Mononuclear cell (primary cell): ENCODE measurements around the gene LRRC74B. TPM values are rescaled to one million over a fixed set of nuclear protein-coding genes. Genes with fewer than 3 reads are reported as not detected.
"Not testable (repeated sequence)": the region's sequence is repeated elsewhere in the genome, so short reads cannot be mapped to it uniquely, and the experiment has no call there.

Source experiments
- H3K27me3 ChIP-seq: 2 replicates; pipeline ENCODE4 v1.6.0; 2011; ENCODE audit warnings: low read length, control low read depth; ENCODE audit not compliant: insufficient read depth
- H3K4me1 ChIP-seq: 2 replicates; pipeline ENCODE4 v1.5.1; 2011; ENCODE audit warnings: mild to moderate bottlenecking, low read length, control low read depth; ENCODE audit not compliant: insufficient read depth
- H3K4me3 ChIP-seq: 2 replicates; pipeline ENCODE4 v1.5.1; 2011; ENCODE audit warnings: mild to moderate bottlenecking, low read length, moderate library complexity
- H3K9me3 ChIP-seq: 2 replicates; pipeline ENCODE4 v1.5.1; 2011; ENCODE audit warnings: low read depth, mild to moderate bottlenecking, control low read depth, low read length
- total RNA-seq: library from RNA; depleted of rRNA; stranded (reverse); fragments of >200 nt; gene quantifications from one replicate; pipeline ENCODE4 v1.2.3, GENCODE V29; 2012

Gene LRRC74B
- total RNA-seq, 1 donor = not detected

DNA sequence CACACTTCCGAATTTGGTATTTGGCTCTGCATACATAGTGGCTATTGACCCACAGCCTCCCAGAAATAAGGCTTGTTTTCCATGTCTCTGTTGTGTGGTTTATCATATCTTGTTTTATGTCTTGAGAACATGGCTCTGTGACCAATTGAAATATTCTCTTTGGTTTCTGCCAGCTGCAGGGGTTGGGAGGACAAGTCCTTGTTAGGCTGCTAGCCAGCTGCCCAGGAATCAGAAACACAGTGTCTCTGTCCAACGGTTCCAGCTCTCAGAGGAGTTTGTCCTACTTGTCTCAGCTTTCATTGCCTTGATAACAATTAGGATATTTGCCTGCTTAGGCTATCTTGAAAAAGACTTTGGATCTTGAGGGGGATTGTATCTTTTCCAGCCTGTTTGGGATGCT, 7.3 kb upstream of the LRRC74B start:
- Histone ChIP-seq H3K9me3 (no peaks in the 10 kb centered on the region), H3K4me1 (no peaks in the 10 kb centered on the region), H3K4me3 (no peak overlapping the region), H3K27me3 (peaks cover 8% of the 10 kb centered on the region)

DNA sequence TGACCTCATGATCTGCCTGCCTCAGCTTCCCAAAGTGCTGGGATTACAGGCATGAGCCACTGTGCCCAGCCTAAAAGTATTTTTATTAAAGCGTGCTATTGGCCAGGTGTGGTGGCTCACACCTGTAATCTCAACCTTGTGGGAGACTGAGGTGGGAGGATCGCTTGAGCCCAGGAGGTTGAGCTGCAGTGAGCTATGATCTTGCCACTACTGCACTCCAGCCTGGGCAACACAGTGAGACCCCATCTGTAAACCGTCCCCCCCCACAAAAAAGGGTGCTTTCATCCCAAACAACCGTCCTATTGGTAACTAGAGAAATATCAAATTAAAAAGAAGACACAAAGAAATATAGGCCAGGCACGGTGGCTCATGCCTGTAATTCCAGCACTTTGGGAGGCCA, 6.6 kb upstream of the LRRC74B start:
- H3K4me1 ChIP-seq, H3K9me3 ChIP-seq, H3K4me3 ChIP-seq, H3K27me3 ChIP-seq: not testable (repeated sequence)

GRCh38 chr22:21041937-21042336, 3.8 kb upstream of the LRRC74B start:
- no peak overlapping the region for H3K4me3 ChIP-seq
- H3K4me1 ChIP-seq = peaks cover 16% of the 10 kb centered on the region
- H3K9me3 ChIP-seq = no peaks in the 10 kb centered on the region
- peaks cover 6% of the 10 kb centered on the region for H3K27me3 ChIP-seq

GRCh38 chr22:21042978-21043859, 2.5 kb upstream of the LRRC74B start:
- H3K4me1 ChIP-seq = peaks cover 16% of the 10 kb centered on the region
- H3K27me3 ChIP-seq = peaks cover 6% of the 10 kb centered on the region
- no peak overlapping the region for H3K4me3 ChIP-seq
- no peaks in the 10 kb centered on the region for H3K9me3 ChIP-seq

DNA sequence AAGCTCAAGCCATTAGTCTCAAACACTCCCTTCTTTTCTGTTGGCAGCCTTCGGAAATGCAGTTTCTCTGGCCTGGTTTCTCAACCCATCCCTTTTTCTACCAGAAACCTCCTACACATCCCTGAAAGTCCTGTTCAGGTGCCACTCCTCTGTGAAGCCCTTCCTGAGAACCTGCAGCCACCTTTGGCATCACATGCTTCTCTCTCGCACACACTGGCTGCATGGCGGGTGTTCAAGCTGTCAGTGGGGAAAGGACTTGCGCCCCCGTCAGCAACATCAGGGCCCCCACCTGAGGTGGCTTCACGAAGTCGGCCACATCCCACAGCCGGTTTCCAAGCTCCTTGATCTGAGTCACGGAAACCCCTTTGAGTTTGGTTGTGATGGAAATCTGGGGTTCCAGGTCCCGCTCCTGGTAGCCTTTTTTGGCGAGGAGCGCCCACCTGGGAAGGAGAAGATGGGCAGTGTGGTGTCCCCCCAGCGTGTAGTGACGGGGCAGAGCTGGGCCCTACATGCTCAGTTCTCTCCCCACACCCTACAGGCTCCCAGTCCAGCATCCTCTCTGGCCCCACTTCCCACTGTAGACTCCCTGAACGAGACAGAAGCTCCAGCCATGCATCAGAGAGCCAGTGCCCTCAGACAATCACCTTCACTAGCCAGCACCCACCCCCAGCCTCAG, 1.7 kb upstream of the LRRC74B start:
- Histone ChIP-seq H3K4me3 (no peak overlapping the region), H3K9me3 (no peaks in the 10 kb centered on the region), H3K27me3 (peaks cover 6% of the 10 kb centered on the region), H3K4me1 (peaks cover 16% of the 10 kb centered on the region)

GRCh38 chr22:21044931-21045584, 688 bp upstream of the LRRC74B start:
- H3K4me3 ChIP-seq = no peak overlapping the region

GRCh38 chr22:21047035-21047661, 1.4 kb downstream of the LRRC74B start:
- Histone ChIP-seq H3K4me3 (no peak overlapping the region), H3K9me3 (no peaks in the 10 kb centered on the region), H3K27me3 (peaks cover 6% of the 10 kb centered on the region), H3K4me1 (peaks cover 16% of the 10 kb centered on the region)

More at GRCh38 chr22:21044931-21045584, 688 bp upstream of the LRRC74B start:
- Histone ChIP-seq H3K4me1 (peaks cover 16% of the 10 kb centered on the region), H3K27me3 (peaks cover 6% of the 10 kb centered on the region), H3K9me3 (no peaks in the 10 kb centered on the region)

- peaks cover 6% of the 10 kb centered on the region for H3K27me3 ChIP-seq
- no peaks in the 10 kb centered on the region for H3K9me3 ChIP-seq
- H3K4me1 ChIP-seq = peaks cover 16% of the 10 kb centered on the region
These were observed 2.0 kb downstream of the LRRC74B start for GRCh38 chr22:21047730-21048129.

GRCh38 chr22:21048448-21048847, 2.7 kb downstream of the LRRC74B start:
- not testable (repeated sequence) for H3K9me3 ChIP-seq, H3K4me3 ChIP-seq, H3K27me3 ChIP-seq
- peaks cover 16% of the 10 kb centered on the region for H3K4me1 ChIP-seq

More at GRCh38 chr22:21047730-21048129, 2.0 kb downstream of the LRRC74B start:
- no peak overlapping the region for H3K4me3 ChIP-seq

DNA sequence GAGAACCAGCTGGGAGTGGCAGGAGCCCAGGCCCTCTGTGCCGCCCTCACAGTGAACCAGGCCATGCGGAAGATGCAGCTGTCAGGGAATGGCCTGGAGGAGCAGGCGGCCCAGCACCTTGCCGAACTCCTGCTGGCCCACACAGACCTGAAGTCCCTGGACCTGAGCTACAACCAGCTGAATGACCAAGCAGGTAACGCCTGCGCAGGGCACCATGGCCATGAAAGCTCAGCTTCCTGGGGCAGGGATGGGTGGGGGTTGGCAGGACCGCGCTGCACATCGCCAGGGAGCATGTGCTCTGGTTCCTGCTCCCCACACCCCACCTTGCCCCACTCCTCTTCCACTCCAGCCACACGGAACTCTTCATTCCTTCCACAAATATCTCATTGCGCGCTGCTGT, 3.2 kb downstream of the LRRC74B start:
- H3K4me1 ChIP-seq = peaks cover 16% of the 10 kb centered on the region
- H3K4me3 ChIP-seq, H3K9me3 ChIP-seq, H3K27me3 ChIP-seq: not testable (repeated sequence)

GRCh38 chr22:21051145-21051830, 5.5 kb downstream of the LRRC74B start:
- Histone ChIP-seq H3K4me3 (no peak overlapping the region), H3K4me1 (peaks cover 8% of the 10 kb centered on the region), H3K9me3 (no peaks in the 10 kb centered on the region), H3K27me3 (no peaks in the 10 kb centered on the region)

- peaks cover 8% of the 10 kb centered on the region for H3K4me1 ChIP-seq
These were observed 6.2 kb downstream of the LRRC74B start for GRCh38 chr22:21051831-21052400.

GRCh38 chr22:21052715-21053459, 7.1 kb downstream of the LRRC74B start:
- H3K4me3 ChIP-seq = no peak overlapping the region
- no peaks in the 10 kb centered on the region for H3K9me3 ChIP-seq
- H3K27me3 ChIP-seq = no peaks in the 10 kb centered on the region
- peaks cover 8% of the 10 kb centered on the region for H3K4me1 ChIP-seq

More at GRCh38 chr22:21051831-21052400, 6.2 kb downstream of the LRRC74B start:
- no peak overlapping the region for H3K4me3 ChIP-seq
- H3K27me3 ChIP-seq = no peaks in the 10 kb centered on the region
- H3K9me3 ChIP-seq = no peaks in the 10 kb centered on the region
